NCI-H187 treated with DMSO at 0.1 percent for 48 hours (cell line): ENCODE results near the gene SLC26A11.
"Not testable (repeated sequence)": the region's sequence is repeated elsewhere in the genome, so short reads cannot be mapped to it uniquely, and the experiment has no call there.

Source experiments
- DNase-seq: peaks from one replicate; lab custom pipeline; 2025; lab: John Stamatoyannopoulos, UW

SLC26A11 gene

DNA sequence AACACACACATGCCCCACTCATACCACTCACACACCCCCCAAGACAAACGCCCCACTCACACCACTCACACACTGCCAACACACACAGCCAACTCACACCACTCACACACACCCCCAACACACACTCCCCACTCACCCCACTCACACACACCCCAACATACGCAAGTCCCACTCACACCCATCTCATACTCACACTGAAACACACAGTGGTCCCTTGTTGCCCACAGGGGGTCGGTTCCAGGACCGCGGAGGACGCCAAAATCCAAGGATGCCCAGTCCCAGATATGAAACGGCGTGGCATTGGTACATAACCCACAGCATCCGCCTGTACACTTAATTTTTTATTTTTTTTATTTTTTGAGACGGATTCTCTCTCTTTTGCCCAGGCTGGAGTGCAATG lies 61.3 kb downstream of the SLC26A11 start:
- DNase-seq: no peak

DNA sequence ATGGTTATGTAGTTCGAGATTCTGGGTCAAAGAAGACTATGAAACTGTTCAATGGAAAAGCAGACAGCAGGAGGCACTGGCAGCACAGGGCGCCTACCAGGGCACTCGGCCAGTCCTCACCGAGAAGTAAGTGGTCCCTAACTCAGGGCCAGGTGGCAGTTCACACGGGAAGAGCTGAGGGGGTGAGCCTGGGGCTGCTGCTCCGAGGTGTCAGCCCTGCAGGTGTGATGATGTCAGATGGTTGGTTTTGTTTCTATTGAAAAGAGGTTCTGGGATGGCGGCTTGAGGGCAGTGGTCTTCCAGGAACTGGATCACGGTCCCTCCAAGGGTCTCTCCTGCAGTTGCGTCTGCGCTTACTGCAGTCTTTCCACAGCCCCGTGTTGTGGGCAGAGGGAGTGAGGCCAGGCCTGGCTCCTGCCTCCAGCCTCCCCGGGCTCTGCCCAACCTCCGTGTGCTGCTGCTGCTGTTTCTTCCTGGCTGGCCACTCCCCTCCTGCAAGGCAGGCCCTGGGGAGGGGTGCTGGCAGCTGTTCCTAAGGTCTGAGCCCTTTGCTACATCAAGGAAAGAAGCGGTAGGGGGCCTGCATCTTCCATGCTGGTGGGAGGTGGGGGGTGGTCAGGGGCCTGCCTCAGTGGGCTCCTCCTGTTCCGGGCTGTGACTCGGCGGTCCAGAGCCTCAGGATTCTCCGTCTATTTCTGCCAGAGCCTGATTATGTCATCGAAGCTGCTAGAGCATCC lies 63.1 kb downstream of the SLC26A11 start:
- no peak for DNase-seq

DNA sequence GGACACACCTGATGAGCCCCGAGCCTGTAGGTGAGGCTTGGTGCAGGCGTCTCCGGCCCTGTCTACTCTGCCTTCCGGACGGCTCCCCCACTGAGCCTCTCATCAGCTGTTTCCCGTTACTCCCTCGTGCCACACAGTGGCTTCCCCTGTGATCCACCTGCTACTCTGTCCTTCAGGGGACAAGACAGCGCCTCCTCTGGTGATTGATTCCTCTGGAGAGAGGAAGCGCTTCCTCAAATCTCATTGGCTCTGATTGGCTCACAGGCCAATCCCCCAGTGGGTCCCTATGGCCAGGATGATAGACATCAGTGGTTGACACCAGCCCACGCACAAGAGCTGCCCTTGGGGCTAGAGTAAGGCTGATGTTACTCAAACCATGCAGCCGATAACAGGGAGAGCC lies 64.4 kb downstream of the SLC26A11 start:
- DNase-seq: no peak

DNA sequence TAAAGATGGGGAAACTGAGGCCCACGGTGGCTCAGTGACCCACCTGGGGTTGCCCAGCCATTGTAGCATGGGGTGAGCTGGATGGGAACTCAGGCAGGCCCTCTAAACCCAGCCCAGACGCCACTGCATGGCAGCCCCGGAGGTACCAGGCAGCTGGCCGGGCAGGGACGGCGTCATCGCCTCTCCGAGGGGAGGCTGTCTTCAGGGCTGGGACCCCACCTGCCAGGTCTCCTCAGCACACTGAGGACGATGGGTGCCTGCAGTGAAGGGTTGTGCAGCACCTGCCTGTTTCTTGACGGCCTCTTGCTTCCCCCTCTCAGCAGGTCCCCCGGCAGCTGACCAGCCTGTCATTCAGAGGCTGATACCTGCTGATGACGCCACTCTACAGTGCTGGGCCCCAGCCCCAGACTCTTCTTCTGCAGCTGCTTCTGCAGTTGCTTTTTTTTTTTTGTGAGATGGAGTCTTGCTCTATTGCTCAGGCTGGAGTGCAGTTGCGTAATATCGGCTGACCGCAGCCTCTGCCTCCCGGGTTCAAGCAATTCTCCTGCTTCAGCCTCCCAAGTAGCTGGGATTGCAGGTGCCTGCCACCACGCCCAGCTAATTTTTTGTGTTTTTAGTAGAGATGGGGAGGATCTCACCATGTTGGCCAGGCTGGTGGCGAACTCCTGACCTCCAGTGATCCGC lies 65.2 kb downstream of the SLC26A11 start:
- DNase-seq: no peak

DNA sequence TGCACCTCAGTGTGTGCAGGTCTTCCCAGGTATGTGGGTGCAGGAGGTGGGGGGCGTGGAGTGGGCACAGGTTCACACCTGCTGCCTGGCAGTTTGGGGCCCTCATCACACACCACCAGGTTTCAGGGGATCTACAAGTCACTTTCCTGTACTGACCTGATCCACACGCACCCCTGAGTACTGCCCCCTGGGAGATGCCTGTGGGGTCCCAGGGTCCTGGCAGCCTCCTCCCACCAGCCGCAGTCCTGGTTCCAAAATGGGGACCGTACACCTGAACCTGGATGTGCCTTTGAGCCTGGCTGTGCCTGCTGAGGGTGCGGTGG lies 66.4 kb downstream of the SLC26A11 start:
- no peak for DNase-seq

DNA sequence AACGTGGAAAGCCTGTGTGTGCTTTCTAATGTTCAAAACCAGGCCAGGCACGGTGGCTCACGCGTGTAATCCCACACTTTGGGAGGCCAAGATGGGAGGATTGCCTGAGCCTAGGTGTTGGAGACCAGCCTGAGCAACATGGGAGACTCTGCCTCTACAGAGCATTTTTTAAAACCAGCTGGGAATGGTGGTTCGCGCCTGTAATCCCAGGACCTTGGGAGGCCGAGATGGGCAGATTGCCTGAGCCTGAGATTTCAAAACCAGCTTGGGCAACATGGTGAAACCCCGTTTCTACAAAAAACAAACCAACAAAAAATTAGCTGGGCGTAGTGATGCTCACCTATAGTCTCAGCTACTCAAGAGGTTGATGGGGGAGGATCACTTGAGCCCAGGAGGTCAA lies 66.8 kb downstream of the SLC26A11 start:
- DNase-seq: no peak

DNA sequence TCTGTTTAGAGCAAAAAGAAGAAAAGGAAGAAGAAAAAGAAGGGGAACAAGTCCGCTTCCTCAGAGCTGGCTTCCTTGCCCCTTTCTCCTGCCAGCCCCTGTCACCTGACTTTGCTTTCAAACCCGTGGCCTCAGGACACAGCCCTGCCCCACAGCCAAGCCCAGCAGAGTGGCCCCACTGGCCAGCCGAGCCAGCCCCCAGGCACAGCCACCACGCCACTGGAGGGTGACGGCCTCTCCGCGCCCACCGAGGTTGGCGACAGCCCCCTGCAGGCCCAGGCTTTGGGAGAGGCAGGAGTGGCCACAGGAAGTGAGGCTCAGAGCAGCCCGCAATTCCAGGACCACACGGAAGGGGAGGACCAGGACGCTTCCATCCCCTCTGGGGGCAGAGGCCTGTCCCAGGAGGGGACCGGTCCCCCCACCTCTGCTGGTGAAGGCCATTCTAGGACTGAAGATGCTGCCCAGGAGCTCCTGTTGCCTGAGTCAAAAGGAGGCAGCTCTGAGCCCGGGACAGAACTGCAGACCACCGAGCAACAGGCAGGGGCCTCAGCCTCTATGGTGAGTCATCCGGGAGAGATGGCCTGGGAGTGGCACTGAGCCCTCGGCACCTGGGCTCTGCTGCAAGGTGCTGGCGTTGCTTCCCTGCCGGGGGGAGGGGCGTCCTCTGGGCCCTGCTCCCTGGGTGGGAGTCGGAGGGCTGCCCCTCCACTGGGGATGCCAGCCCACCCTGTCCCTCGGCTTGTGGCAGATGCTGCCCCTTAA lies 67.8 kb downstream of the SLC26A11 start:
- DNase-seq: no peak

DNA sequence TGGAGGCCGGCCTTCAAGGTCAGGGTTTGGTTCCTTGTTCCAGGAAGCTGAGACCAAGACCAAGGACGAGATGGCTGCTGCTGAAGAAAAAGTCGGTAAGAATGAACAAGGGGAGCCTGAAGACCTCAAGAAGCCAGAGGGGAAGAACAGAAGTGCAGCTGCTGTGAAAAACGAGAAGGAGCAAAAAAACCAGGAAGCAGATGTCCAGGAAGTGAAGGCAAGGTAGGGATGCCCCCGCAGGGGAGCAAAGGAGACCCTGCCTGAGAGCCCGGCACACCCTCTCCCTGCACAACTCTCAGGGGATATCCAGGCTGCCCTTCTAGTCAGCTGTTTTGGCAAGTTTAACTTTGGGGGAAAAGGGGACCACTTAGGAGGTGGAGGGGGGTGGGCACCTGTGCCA lies 69.4 kb downstream of the SLC26A11 start:
- no peak for DNase-seq

DNA sequence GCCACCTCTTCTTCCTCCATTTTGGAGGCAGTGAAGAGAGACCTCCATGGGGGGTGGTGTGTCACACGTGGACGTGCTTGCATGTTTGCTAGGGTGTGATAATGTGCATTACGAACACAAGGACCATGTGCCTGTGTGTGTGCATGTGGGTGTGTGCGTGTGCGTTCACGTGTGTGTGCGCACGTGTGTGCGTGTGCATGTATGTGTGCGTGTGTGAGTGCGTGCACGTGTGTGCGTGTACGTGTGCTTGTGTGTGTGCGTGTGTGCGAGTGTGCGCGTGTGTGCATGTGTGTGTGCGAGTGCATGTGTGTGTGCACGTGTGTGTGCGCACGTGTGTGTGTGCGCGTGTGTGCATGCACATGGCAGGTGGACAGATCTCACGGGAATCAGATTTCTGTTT lies 69.9 kb downstream of the SLC26A11 start:
- DNase-seq: no peak

DNA sequence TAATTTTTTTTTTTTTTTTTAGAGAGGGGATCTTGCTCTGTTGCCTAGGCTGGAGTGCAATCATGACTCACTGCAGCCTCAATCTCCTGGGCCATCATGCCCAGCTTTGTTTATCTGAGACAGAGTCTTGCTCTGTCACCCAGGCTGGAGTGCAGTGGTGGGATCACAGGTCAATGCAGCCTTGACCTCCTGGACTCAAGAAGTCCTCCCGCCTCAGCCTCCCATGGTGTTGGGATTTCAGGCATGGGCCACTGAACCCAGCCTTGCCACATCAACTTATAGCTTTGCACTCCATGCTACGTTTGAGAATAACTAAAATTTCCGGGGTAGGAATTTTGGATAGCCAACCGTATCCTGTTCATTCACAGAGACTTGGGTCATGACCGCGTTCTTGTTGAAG lies 71.0 kb downstream of the SLC26A11 start:
- no peak for DNase-seq

DNA sequence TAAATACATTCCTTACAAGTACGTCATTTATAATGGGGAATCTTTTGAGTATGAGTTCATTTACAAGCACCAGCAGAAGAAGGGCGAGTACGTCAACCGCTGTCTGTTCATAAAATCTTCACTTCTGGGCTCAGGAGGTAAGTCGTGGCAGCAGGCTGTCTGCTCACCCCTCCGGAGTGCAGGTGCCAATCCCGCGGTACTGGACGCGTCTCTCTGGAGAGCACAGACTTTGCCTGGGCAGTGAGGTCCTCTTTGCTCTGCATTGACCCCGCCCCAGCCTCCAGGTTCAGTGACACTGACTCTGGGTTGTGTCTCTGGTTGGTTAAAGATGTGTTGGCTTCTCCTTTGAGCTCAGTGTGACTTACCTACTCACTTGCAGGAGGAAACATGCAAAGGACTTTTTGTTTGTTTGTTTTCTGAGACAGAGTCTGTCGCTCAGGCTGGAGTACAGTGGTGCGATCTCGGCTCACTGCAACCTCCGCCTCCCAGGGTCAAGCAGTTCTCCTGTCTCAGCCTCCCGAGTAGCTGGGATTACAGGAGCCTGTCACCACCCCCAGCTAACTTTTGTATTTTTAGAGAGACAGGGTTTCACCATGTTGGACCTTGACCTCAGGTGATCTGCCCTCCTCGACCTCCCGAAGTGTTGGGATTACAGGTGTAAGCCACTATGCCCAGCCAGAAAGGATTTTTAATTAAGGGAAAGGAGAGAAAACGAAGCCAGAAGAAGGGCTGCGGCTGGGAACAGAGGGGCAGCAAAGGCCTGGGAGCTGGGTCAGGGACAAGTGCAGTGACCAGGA lies 71.7 kb downstream of the SLC26A11 start:
- no peak for DNase-seq

DNA sequence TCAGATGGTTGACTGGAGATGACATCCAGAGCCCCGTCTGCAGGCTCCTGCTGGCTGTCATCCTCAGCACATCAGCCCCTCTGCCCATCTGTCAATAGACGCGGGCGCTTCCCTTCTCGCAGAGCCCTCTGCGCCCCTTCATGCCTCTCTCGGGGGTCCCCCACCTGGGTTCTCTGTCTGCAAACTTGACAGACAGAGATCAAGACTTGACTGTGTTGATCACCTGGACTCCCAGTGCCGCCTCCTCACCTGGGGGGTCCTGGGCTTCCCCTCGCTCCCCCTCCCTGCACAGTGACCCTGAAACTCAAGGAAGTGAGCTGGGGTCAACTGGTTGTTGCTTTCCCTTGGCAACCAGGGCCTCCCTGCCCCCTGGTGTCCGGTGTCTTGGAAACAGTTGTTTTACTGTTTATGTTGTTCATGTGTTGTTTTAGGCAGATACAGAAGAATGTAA lies 72.3 kb downstream of the SLC26A11 start:
- no peak for DNase-seq

DNA sequence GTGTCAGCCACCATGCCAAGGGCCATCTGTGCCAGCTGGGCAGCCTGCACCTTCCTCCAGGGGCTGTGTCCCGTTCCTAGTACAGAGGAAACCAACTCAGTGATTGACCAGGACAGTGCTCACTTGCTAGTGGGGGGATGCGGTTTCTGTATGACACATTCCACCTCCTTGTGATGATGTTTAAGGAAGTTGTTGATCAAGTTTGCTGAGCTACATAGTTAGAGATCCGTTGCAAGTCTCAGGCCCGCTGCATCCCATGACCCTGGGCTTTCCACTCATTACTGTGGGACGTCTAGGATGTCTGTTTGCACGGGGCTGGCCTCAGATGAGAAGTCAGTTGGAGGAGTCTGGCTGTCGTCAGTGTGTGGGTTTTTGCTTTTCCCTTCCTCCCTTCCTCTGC lies 74.0 kb downstream of the SLC26A11 start:
- no peak for DNase-seq

DNA sequence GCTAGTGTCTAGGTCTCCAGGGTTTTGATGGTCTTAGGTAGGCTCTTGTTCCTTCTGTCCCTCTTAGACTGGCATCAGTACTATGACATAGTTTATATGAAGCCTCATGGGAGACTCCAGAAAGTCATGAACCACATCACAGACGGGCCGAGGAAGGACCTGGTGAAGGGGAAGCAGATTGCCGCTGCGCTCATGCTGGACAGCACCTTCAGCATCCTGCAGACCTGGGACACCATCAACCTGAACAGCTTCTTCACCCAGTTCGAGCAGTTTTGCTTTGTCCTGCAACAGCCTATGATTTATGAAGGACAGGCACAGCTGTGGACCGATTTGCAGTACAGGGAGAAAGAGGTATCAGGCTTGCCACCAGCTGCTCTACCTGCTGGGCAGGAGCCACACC lies 74.4 kb downstream of the SLC26A11 start:
- no peak for DNase-seq

DNA sequence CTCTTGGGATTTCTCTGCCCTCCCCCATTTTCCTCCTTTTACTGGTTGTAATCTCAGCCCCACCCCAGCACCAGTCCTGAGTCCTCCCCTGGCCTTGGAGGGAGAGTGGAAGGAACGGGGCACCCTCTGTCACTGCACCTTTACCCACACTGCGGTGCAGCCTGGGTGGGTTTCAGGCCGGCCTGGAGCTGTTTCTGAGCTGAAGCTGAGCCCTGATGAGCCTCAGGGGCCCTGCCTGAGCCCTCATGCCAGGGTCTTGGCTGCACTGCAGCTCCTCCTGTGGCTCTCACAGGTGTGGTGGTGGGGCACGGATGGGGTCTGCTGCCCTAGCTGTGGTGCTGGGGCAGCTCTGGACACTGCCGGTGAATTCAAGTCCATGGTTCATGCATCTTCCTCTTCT lies 74.9 kb downstream of the SLC26A11 start:
- DNase-seq: no peak

DNA sequence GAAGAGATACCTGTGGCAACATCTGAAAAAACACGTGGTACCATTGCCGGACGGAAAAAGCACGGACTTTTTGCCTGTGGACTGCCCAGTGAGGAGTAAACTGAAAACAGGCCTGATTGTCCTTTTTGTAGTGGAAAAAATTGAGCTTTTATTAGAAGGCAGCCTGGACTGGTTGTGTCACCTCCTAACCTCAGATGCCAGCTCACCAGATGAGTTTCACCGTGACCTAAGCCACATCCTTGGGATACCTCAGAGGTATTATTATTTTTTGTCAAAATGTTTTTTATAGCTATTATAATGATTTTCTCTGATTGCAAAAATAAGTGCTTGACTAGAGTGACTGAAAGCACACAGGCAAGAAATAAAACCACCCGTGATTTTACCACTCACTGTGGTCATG lies 75.3 kb downstream of the SLC26A11 start:
- no peak for DNase-seq

DNA sequence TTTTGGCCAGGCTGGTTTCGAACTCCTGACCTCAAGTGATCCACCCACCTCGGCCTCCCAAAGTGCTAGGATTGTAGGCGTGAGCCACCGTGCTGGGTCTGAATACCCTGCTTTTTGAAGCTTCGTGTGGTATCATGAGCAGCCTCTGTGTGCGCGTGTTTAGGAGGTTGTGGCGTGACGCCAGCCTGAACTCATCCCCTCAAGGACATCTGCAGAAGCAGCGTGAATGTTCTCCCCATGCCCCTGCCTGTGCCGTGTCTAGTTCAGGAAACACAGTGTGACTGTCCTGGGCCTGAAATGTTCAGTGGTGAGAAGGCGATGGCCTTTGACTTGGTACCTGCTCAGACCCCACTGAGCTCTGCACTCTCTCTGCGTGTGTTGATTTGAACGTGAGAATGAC lies 76.0 kb downstream of the SLC26A11 start:
- DNase-seq: no peak

DNA sequence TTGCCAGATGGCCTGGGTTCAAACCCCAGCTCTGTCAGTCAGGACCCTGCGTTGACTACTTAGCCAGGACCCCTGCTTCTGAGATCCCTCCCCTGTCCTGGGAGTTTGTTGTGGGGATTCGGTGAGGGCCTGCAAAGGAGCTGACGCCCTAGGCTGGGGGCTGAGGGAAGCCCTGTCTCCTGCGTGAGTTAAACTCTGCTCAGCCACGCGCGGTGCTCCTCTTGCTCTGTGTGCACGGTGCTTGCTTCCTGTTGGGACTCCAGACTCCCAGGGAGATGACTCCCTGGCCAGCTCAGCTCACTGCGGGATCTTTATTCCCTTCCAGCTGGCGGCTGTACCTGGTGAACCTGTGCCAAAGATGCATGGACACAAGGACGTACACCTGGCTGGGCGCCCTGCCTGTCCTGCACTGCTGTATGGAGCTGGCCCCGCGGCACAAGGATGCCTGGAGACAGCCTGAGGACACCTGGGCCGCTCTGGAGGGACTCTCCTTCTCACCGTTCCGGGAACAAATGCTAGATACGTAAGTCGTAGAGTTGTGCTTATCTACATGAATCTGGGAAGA lies 77.9 kb downstream of the SLC26A11 start:
- no peak for DNase-seq

DNA sequence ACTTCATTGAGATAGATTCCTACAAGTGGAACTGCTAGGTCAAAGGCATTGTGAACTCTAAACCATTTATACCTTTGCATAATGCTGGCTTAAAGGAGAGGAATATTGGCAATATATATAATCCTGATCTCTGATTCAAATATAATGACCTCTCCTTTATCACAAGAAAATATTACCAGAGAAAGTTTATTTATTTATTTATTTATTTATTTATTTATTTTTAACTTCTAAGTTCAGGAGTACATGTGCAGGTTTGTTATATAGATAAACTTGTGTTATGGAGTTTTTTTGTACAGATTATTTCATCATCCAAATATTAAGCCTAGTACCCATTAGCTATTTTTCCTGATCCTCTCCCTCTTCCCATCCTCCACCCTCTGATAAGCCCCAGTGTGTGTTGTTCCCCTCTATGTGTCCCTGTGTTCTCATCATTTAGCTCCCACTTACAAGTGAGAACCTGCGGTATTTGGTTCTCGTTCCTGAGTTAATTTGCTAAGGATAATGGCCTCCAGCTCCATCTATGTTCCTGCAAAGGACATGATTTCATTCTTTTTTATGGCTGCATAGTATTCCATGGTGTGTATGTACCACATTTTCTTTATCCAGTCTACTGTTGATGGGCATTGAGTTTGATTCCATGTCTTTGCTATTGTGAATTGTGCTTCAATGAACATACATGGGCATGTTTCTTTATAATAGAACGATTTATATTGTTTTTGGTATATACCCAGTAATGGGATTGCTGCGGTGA lies 79.3 kb downstream of the SLC26A11 start:
- not testable (repeated sequence) for DNase-seq

DNA sequence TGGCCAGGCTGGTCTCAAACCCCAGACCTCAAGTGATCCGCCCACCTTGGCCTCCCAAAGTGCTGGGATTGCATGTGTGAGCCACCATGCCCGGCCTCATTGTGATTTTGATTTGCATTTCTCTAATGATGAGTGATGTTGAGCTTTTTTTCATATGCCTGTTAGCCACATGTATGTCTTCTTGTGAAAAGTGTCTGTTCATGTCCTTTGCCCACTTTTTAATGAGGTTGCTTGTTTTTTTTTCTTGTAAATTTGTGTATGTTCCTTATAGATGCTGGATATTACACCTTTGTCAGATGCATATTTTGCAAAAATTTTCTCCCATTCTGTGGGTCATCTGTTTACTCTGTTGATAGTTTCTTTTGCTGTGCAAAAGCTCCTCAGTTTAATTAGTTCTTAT lies 80.5 kb downstream of the SLC26A11 start:
- not testable (repeated sequence) for DNase-seq
